ENCODE measurements around the gene SF1. TPM values are rescaled to one million over a fixed set of nuclear protein-coding genes. Genes with fewer than 3 reads are reported as not detected.
A peak's percentile ranks its signal among the peaks of the same experiment; 100 is the strongest.

Gene SF1
- total RNA-seq, 1 donor from 2014 or later = 140 TPM

GRCh38 chr11:64800303-64801157 is 22.2 kb upstream of the SF1 start:
- Histone ChIP-seq H3K79me2 (ENCODE audit: low read depth) (no peaks in the 10 kb centered on the region), H3F3A (ENCODE audit: low read depth) (peaks cover 28% of the 10 kb centered on the region), H3K9me3 (ENCODE audit: low read depth) (no peaks in the 10 kb centered on the region), H3K27ac (no peak overlapping the region), H3K36me3 (no peaks in the 10 kb centered on the region), H3K4me3 (no peak overlapping the region), H3K4me1 (no peaks in the 10 kb centered on the region), H3K4me2 (no peak overlapping the region), H3K27me3 (no peaks in the 10 kb centered on the region), H3K9ac (no peak overlapping the region), H4K20me1 (ENCODE audit: low read depth) (peaks cover 11% of the 10 kb centered on the region), H2AFZ (replicated peaks) (no peak overlapping the region)
- peaks cover 3% of the 10 kb centered on the region for H3K36me3 Mint-ChIP-seq
- no peak overlapping the region for H3K4me3 Mint-ChIP-seq
- peaks cover under 1% of the 10 kb centered on the region for H3K27me3 Mint-ChIP-seq (ENCODE audit: insufficient read depth, low read depth)
- H3K27ac Mint-ChIP-seq = no peak overlapping the region
- DNase-seq (ENCODE audit: low spot score) = no peak
- TF ChIP-seq EZH2 (IDR thresholded peaks at IDR 0.05) = no peak
- no peak for TF ChIP-seq EZH2phosphoT487 (IDR thresholded peaks at IDR 0.05)
- TF ChIP-seq CTCF (IDR thresholded peaks at IDR 0.05) = no peak
- peaks cover 8% of the 10 kb centered on the region for H3K4me1 Mint-ChIP-seq
- no peaks in the 10 kb centered on the region for H3K9me3 Mint-ChIP-seq

DNA sequence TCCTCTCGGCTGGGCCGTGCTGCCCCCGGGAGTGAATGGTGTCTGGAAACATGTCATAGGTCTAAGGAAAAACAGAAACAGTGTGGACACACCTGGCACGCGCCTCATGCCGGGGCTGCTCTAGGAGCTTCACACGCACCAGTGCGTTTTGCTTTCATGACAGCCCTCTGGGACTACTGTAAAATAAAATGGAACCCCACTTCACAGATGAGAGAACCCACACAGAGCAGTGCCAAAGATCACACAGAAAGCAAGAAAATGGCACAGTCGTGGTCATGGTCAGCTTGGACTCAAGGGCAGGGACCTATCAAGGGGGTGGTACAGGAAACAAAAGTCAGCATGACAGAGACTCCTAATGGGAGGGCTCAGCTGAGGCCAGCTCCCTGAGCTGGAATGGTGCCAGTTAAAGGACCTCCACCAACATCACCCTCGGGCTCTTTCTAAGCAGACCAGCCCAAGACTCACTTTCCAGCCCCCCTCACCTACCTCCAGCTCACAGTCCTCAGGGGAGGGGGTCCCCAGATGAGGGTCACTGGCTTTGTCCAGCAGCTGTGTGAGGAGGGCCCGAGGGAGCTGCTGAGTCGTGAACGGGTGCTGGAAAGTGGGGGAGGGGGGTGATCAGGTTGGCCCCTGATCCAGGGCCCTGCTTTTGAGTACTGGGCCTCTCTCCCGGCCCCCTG is 21.4 kb upstream of the SF1 start:
- no peaks in the 10 kb centered on the region for H3K9me3 ChIP-seq (ENCODE audit: low read depth)
- H3K27me3 ChIP-seq = no peaks in the 10 kb centered on the region
- Mint-ChIP-seq H3K27me3 (ENCODE audit: insufficient read depth, low read depth) (no peaks in the 10 kb centered on the region), H3K36me3 (peaks cover 2% of the 10 kb centered on the region), H3K4me1 (peaks cover 8% of the 10 kb centered on the region), H3K4me3 (peak overlapping the region; percentile 18), H3K9me3 (no peaks in the 10 kb centered on the region), H3K27ac (no peak overlapping the region)
- peaks cover 11% of the 10 kb centered on the region for H4K20me1 ChIP-seq (ENCODE audit: low read depth)
- peaks cover 27% of the 10 kb centered on the region for H3F3A ChIP-seq (ENCODE audit: low read depth)
- no peak overlapping the region for H3K27ac ChIP-seq
- TF ChIP-seq EZH2 (IDR thresholded peaks at IDR 0.05) (no peak), CTCF (IDR thresholded peaks at IDR 0.05) (no peak), EZH2phosphoT487 (IDR thresholded peaks at IDR 0.05) (no peak)
- DNase-seq (ENCODE audit: low spot score) = no peak
- no peak overlapping the region for H2AFZ ChIP-seq (replicated peaks)
- no peaks in the 10 kb centered on the region for H3K36me3 ChIP-seq
- H3K79me2 ChIP-seq (ENCODE audit: low read depth) = no peaks in the 10 kb centered on the region
- H3K4me3 ChIP-seq = no peak overlapping the region
- no peak overlapping the region for H3K9ac ChIP-seq
- H3K4me1 ChIP-seq = no peaks in the 10 kb centered on the region
- H3K4me2 ChIP-seq = no peak overlapping the region

GRCh38 chr11:64799256-64799622 is 20.9 kb upstream of the SF1 start:
- H3K36me3 Mint-ChIP-seq = peaks cover 2% of the 10 kb centered on the region
- Histone ChIP-seq H3K36me3 (no peaks in the 10 kb centered on the region), H3F3A (ENCODE audit: low read depth) (peaks cover 22% of the 10 kb centered on the region), H3K27ac (no peak overlapping the region), H2AFZ (replicated peaks) (no peak overlapping the region), H3K4me2 (no peak overlapping the region), H3K79me2 (ENCODE audit: low read depth) (no peaks in the 10 kb centered on the region), H3K9ac (no peak overlapping the region), H3K27me3 (no peaks in the 10 kb centered on the region), H3K4me3 (no peak overlapping the region), H4K20me1 (ENCODE audit: low read depth) (peaks cover 6% of the 10 kb centered on the region), H3K4me1 (no peaks in the 10 kb centered on the region), H3K9me3 (ENCODE audit: low read depth) (no peaks in the 10 kb centered on the region)
- H3K4me1 Mint-ChIP-seq = peaks cover 8% of the 10 kb centered on the region
- no peak overlapping the region for H3K4me3 Mint-ChIP-seq
- TF ChIP-seq EZH2 (IDR thresholded peaks at IDR 0.05) = no peak
- no peak for TF ChIP-seq CTCF (IDR thresholded peaks at IDR 0.05)
- no peak for TF ChIP-seq EZH2phosphoT487 (IDR thresholded peaks at IDR 0.05)
- DNase-seq (ENCODE audit: low spot score) = no peak
- no peaks in the 10 kb centered on the region for H3K27me3 Mint-ChIP-seq (ENCODE audit: insufficient read depth, low read depth)
- H3K27ac Mint-ChIP-seq = no peak overlapping the region
- no peaks in the 10 kb centered on the region for H3K9me3 Mint-ChIP-seq

Measured in neural progenitor cell (in vitro differentiated cells).